Measurements from ENCODE around the gene CPSF7.
"Not testable (repeated sequence)": the region's sequence is repeated elsewhere in the genome, so short reads cannot be mapped to it uniquely, and the experiment has no call there.

The CPSF7 gene

GRCh38 chr11:61439615-61440014 lies 9.8 kb upstream of the CPSF7 start:
- Histone ChIP-seq H3K4me1 (ENCODE audit: control insufficient read depth, insufficient read depth, low read length, unreplicated experiment) (peaks cover 12% of the 10 kb centered on the region), H3K27ac (ENCODE audit: low read depth, low read length) (no peak overlapping the region), H3K4me3 (ENCODE audit: low read depth, low read length) (no peak overlapping the region), H3K36me3 (ENCODE audit: insufficient read depth, low read length) (peaks cover 39% of the 10 kb centered on the region), H3K79me2 (ENCODE audit: control insufficient read depth, insufficient read depth, low read length, unreplicated experiment) (peaks cover 47% of the 10 kb centered on the region), H3K27me3 (ENCODE audit: insufficient read depth, low read length) (no peaks in the 10 kb centered on the region), H2AFZ (ENCODE audit: low read length, unreplicated experiment) (no peak overlapping the region)

DNA sequence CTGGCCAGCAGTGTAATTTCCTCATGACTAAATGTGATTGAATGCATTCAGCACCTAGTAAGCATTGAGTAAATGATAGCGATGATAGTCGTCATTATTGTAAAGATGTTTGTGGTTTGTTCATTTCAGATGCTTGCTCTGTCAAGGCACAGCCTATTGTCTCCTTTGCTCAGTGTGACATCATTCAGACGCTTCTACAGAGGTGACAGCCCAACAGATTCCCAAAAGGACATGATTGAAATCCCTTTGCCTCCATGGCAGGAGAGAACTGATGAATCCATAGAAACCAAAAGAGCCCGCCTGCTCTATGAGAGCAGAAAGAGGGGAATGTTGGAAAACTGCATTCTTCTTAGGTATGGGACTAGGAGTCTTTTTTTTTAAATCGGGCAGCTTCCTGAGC lies 7.7 kb upstream of the CPSF7 start:
- Histone ChIP-seq H3K4me1 (ENCODE audit: control insufficient read depth, insufficient read depth, low read length, unreplicated experiment) (peaks cover 12% of the 10 kb centered on the region), H3K27me3 (ENCODE audit: insufficient read depth, low read length) (no peaks in the 10 kb centered on the region), H3K36me3 (ENCODE audit: insufficient read depth, low read length) (peaks cover 29% of the 10 kb centered on the region), H3K79me2 (ENCODE audit: control insufficient read depth, insufficient read depth, low read length, unreplicated experiment) (peaks cover 54% of the 10 kb centered on the region), H2AFZ (ENCODE audit: low read length, unreplicated experiment) (no peak overlapping the region), H3K27ac (ENCODE audit: low read depth, low read length) (no peak overlapping the region), H3K4me3 (ENCODE audit: low read depth, low read length) (no peak overlapping the region)

DNA sequence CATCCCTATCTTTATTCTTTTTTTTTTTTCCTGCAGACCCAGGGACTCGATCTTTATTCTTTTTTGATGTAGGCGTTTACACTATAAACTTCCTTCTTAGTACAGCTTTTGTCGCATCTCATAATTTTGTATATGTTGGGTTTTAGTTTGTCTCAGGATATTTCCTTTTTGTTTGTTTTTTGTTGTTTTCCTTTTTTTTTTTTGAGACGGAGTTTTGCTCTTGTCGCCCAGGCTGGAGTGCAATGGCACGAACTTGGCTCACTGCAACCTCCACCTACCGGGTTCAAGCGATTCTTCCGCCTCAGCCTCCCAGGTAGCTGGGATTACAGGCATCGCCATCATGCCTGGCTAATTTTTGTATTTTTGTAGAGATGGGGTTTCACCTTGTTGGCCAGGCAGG lies 1.1 kb upstream of the CPSF7 start:
- H3K36me3 ChIP-seq (ENCODE audit: insufficient read depth, low read length), result peaks cover 18% of the 10 kb centered on the region
- H3K27me3 ChIP-seq (ENCODE audit: insufficient read depth, low read length); H2AFZ ChIP-seq (ENCODE audit: low read length, unreplicated experiment): not testable (repeated sequence)
- H3K79me2 ChIP-seq (ENCODE audit: control insufficient read depth, insufficient read depth, low read length, unreplicated experiment), result peaks cover 85% of the 10 kb centered on the region
- H3K4me3 ChIP-seq (ENCODE audit: low read depth, low read length), result peak overlapping the region; percentile 97
- peak overlapping the region; percentile 95; the same call in 1 of the 2 replicates for H3K27ac ChIP-seq (ENCODE audit: low read depth, low read length)
- H3K4me1 ChIP-seq (ENCODE audit: control insufficient read depth, insufficient read depth, low read length, unreplicated experiment), result peaks cover 20% of the 10 kb centered on the region

GRCh38 chr11:61429346-61429690 lies 457 bp downstream of the CPSF7 start:
- no peak overlapping the region for H2AFZ ChIP-seq (ENCODE audit: low read length, unreplicated experiment)
- peaks cover 90% of the 10 kb centered on the region for H3K79me2 ChIP-seq (ENCODE audit: control insufficient read depth, insufficient read depth, low read length, unreplicated experiment)
- peak overlapping the region; percentile 95 for H3K27ac ChIP-seq (ENCODE audit: low read depth, low read length)
- H3K27me3 ChIP-seq (ENCODE audit: insufficient read depth, low read length), result no peaks in the 10 kb centered on the region
- H3K4me1 ChIP-seq (ENCODE audit: control insufficient read depth, insufficient read depth, low read length, unreplicated experiment), result peaks cover 15% of the 10 kb centered on the region
- H3K36me3 ChIP-seq (ENCODE audit: insufficient read depth, low read length), result peaks cover 29% of the 10 kb centered on the region
- peak overlapping the region; percentile 97 for H3K4me3 ChIP-seq (ENCODE audit: low read depth, low read length)

DNA sequence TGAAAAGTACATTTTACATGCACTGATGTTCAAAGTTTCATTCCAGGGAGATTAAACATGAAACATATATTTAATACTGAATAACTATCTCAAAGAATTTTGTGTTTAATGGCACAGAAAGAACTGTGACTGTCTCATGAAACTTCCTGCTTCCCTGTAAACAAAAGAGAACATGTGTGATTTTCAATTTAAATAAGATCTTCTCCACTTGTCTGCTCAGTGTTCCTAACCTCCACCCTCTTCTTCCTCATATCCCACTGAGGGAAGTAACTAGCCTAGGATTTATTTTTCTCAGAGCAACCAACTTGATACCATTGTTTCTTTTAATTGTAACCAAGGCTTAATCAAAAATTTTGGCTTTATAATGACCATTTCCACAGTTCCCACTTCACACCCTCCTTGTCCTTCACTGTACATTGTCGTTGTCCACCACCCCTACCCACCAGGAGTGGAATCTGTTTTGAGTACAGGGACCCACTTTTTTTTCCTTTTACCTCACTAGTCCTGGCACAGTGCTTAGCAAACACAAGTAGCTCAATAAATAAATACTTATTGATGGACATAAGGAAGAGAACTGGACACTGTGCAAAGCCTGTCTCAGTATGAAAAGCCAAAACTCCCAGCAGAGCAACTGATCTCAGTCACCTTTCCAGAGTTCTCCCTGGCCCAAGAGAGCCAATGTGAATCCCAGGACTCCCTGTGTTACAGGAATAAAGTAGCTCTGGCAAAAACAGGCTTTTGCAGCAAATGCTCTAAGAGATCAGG lies 4.2 kb downstream of the CPSF7 start:
- peaks cover 44% of the 10 kb centered on the region for H3K36me3 ChIP-seq (ENCODE audit: insufficient read depth, low read length)

GRCh38 chr11:61422226-61422625 lies 7.5 kb downstream of the CPSF7 start:
- H2AFZ ChIP-seq (ENCODE audit: low read length, unreplicated experiment), result no peak overlapping the region
- H3K79me2 ChIP-seq (ENCODE audit: control insufficient read depth, insufficient read depth, low read length, unreplicated experiment), result peaks cover 79% of the 10 kb centered on the region
- peaks cover 13% of the 10 kb centered on the region for H3K4me1 ChIP-seq (ENCODE audit: control insufficient read depth, insufficient read depth, low read length, unreplicated experiment)
- no peak overlapping the region for H3K27ac ChIP-seq (ENCODE audit: low read depth, low read length)
- H3K36me3 ChIP-seq (ENCODE audit: insufficient read depth, low read length), result peaks cover 46% of the 10 kb centered on the region
- H3K4me3 ChIP-seq (ENCODE audit: low read depth, low read length), result no peak overlapping the region
- H3K27me3 ChIP-seq (ENCODE audit: insufficient read depth, low read length), result no peaks in the 10 kb centered on the region

More for the DNA sequence above, 4.2 kb downstream of the CPSF7 start:
- Histone ChIP-seq H3K79me2 (ENCODE audit: control insufficient read depth, insufficient read depth, low read length, unreplicated experiment) (peaks cover 84% of the 10 kb centered on the region), H3K27me3 (ENCODE audit: insufficient read depth, low read length) (no peaks in the 10 kb centered on the region), H3K4me3 (ENCODE audit: low read depth, low read length) (no peak overlapping the region), H3K4me1 (ENCODE audit: control insufficient read depth, insufficient read depth, low read length, unreplicated experiment) (peaks cover 9% of the 10 kb centered on the region), H3K27ac (ENCODE audit: low read depth, low read length) (no peak overlapping the region), H2AFZ (ENCODE audit: low read length, unreplicated experiment) (no peak overlapping the region)

- Histone ChIP-seq H3K4me1 (ENCODE audit: control insufficient read depth, insufficient read depth, low read length, unreplicated experiment) (peaks cover 17% of the 10 kb centered on the region), H2AFZ (ENCODE audit: low read length, unreplicated experiment) (no peak overlapping the region), H3K79me2 (ENCODE audit: control insufficient read depth, insufficient read depth, low read length, unreplicated experiment) (peaks cover 50% of the 10 kb centered on the region), H3K27me3 (ENCODE audit: insufficient read depth, low read length) (no peaks in the 10 kb centered on the region), H3K36me3 (ENCODE audit: insufficient read depth, low read length) (peaks cover 42% of the 10 kb centered on the region), H3K4me3 (ENCODE audit: low read depth, low read length) (no peak overlapping the region), H3K27ac (ENCODE audit: low read depth, low read length) (peak overlapping the region; percentile 68)
Observed at GRCh38 chr11:61418136-61418535, 11.6 kb downstream of the CPSF7 start.

- peaks cover 42% of the 10 kb centered on the region for H3K36me3 ChIP-seq (ENCODE audit: insufficient read depth, low read length)
- H3K27me3 ChIP-seq (ENCODE audit: insufficient read depth, low read length), result no peaks in the 10 kb centered on the region
- H3K4me1 ChIP-seq (ENCODE audit: control insufficient read depth, insufficient read depth, low read length, unreplicated experiment), result peaks cover 17% of the 10 kb centered on the region
- no peak overlapping the region for H3K4me3 ChIP-seq (ENCODE audit: low read depth, low read length)
- peak overlapping the region; percentile 68 for H3K27ac ChIP-seq (ENCODE audit: low read depth, low read length)
- no peak overlapping the region for H2AFZ ChIP-seq (ENCODE audit: low read length, unreplicated experiment)
- H3K79me2 ChIP-seq (ENCODE audit: control insufficient read depth, insufficient read depth, low read length, unreplicated experiment), result peaks cover 48% of the 10 kb centered on the region
Observed at GRCh38 chr11:61417670-61418069, 12.1 kb downstream of the CPSF7 start.

GRCh38 chr11:61416941-61417340 lies 12.8 kb downstream of the CPSF7 start:
- peaks cover 42% of the 10 kb centered on the region for H3K79me2 ChIP-seq (ENCODE audit: control insufficient read depth, insufficient read depth, low read length, unreplicated experiment)

GRCh38 chr11:61415381-61415780 lies 14.4 kb downstream of the CPSF7 start:
- H2AFZ ChIP-seq (ENCODE audit: low read length, unreplicated experiment), result no peak overlapping the region
- peaks cover 51% of the 10 kb centered on the region for H3K36me3 ChIP-seq (ENCODE audit: insufficient read depth, low read length)
- H3K27me3 ChIP-seq (ENCODE audit: insufficient read depth, low read length), result no peaks in the 10 kb centered on the region
- peaks cover 35% of the 10 kb centered on the region for H3K79me2 ChIP-seq (ENCODE audit: control insufficient read depth, insufficient read depth, low read length, unreplicated experiment)
- H3K4me3 ChIP-seq (ENCODE audit: low read depth, low read length), result no peak overlapping the region
- no peak overlapping the region for H3K27ac ChIP-seq (ENCODE audit: low read depth, low read length)
- H3K4me1 ChIP-seq (ENCODE audit: control insufficient read depth, insufficient read depth, low read length, unreplicated experiment), result peaks cover 17% of the 10 kb centered on the region

More at GRCh38 chr11:61416941-61417340, 12.8 kb downstream of the CPSF7 start:
- peaks cover 38% of the 10 kb centered on the region for H3K36me3 ChIP-seq (ENCODE audit: insufficient read depth, low read length)
- no peaks in the 10 kb centered on the region for H3K27me3 ChIP-seq (ENCODE audit: insufficient read depth, low read length)
- peaks cover 17% of the 10 kb centered on the region for H3K4me1 ChIP-seq (ENCODE audit: control insufficient read depth, insufficient read depth, low read length, unreplicated experiment)
- H2AFZ ChIP-seq (ENCODE audit: low read length, unreplicated experiment), result no peak overlapping the region
- peak overlapping the region; percentile 68 for H3K27ac ChIP-seq (ENCODE audit: low read depth, low read length)
- H3K4me3 ChIP-seq (ENCODE audit: low read depth, low read length), result no peak overlapping the region

GRCh38 chr11:61414547-61414946 lies 15.2 kb downstream of the CPSF7 start:
- Histone ChIP-seq H3K4me3 (ENCODE audit: low read depth, low read length) (no peak overlapping the region), H3K27ac (ENCODE audit: low read depth, low read length) (no peak overlapping the region; the same call in 1 of the 2 replicates)

More at GRCh38 chr11:61414547-61414946, 15.2 kb downstream of the CPSF7 start:
- H3K79me2 ChIP-seq (ENCODE audit: control insufficient read depth, insufficient read depth, low read length, unreplicated experiment), result peaks cover 26% of the 10 kb centered on the region
- no peak overlapping the region for H2AFZ ChIP-seq (ENCODE audit: low read length, unreplicated experiment)
- peaks cover 17% of the 10 kb centered on the region for H3K4me1 ChIP-seq (ENCODE audit: control insufficient read depth, insufficient read depth, low read length, unreplicated experiment)
- H3K36me3 ChIP-seq (ENCODE audit: insufficient read depth, low read length), result peaks cover 47% of the 10 kb centered on the region
- no peaks in the 10 kb centered on the region for H3K27me3 ChIP-seq (ENCODE audit: insufficient read depth, low read length)

Measured in ACC112 (cell line).